NCI-H82 treated with DMSO at 0.1 percent for 48 hours (cell line): ENCODE data around the gene SEC31A.
A peak's percentile ranks its signal among the peaks of the same experiment; 100 is the strongest.
"Not testable (repeated sequence)": the region's sequence is repeated elsewhere in the genome, so short reads cannot be mapped to it uniquely, and the experiment has no call there.

ENCODE experiments used
- DNase-seq: peaks from one replicate; lab custom pipeline; 2025; ENCODE audit not compliant: unreplicated experiment; lab: John Stamatoyannopoulos, UW

The SEC31A gene

GRCh38 chr4:82890901-82891706 lies at the start of gene SEC31A:
TSS of gene SEC31A (minus strand) at chr4:82891153. CDS start at chr4:82881936, 9,217 bp downstream.
- peak; percentile 72 for DNase-seq

GRCh38 chr4:82939414-82939813 lies 48.5 kb upstream of the SEC31A start:
- DNase-seq: no peak

- no peak for DNase-seq
Measured at GRCh38 chr4:82934441-82934840, 43.5 kb upstream of the SEC31A start.

- DNase-seq: peak; percentile 66
Measured at GRCh38 chr4:82930848-82931755, 40.1 kb upstream of the SEC31A start.

GRCh38 chr4:82921795-82922194 lies 30.8 kb upstream of the SEC31A start:
- no peak for DNase-seq

GRCh38 chr4:82919386-82919785 lies 28.4 kb upstream of the SEC31A start:
- DNase-seq: no peak

GRCh38 chr4:82918091-82918490 lies 27.1 kb upstream of the SEC31A start:
- DNase-seq: no peak

- not testable (repeated sequence) for DNase-seq
Measured at GRCh38 chr4:82913968-82914367, 23.0 kb upstream of the SEC31A start.

- no peak for DNase-seq
Measured at GRCh38 chr4:82913305-82913704, 22.4 kb upstream of the SEC31A start.

GRCh38 chr4:82909326-82909725 lies 18.4 kb upstream of the SEC31A start:
- no peak for DNase-seq

GRCh38 chr4:82906469-82906868 lies 15.5 kb upstream of the SEC31A start:
- DNase-seq: no peak

GRCh38 chr4:82905205-82905604 lies 14.3 kb upstream of the SEC31A start:
- no peak for DNase-seq

- no peak for DNase-seq
Measured at GRCh38 chr4:82903737-82904136, 12.8 kb upstream of the SEC31A start.

GRCh38 chr4:82901183-82901718 lies 10.3 kb upstream of the SEC31A start:
- peak; percentile 72 for DNase-seq

GRCh38 chr4:82900411-82901182 lies 9.6 kb upstream of the SEC31A start, which contains the start of gene THAP9:
TSS of gene THAP9 (plus strand) at chr4:82900735. CDS start at chr4:82900803, 68 bp downstream.
- DNase-seq: peak; percentile 90

GRCh38 chr4:82900066-82900410 lies 9.1 kb upstream of the SEC31A start:
- DNase-seq: no peak

GRCh38 chr4:82899374-82900065 lies 8.6 kb upstream of the SEC31A start:
- no peak for DNase-seq

GRCh38 chr4:82898322-82899243 lies 7.6 kb upstream of the SEC31A start:
- no peak for DNase-seq

GRCh38 chr4:82896755-82897154 lies 5.8 kb upstream of the SEC31A start:
- DNase-seq: no peak
